SK-N-DZ (cell line): ENCODE data around the gene FBN3.

Source experiments
- DNase-seq: peaks from one replicate; pipeline ENCODE4 v3.0.0-alpha.2; 2015; ENCODE audit warnings: low spot score

Gene FBN3

DNA sequence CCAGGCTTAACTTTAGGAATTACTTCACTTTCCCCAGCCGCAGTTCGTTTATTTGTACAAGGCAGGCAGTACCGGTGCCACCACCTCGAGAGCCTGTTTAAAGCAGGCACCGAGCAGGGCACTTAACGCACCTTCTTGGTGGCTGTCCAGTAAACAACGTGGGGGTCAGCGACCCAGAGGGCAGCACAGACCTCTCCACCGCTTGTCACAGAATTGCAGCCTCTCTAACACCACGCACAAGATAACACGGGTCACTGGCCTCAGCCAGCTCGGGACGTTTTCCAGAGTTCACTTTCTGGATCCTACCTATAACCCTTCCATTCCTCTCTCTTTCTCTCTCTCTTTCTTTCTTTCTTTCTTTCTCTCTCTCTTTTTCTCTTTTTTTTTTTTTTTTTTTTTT is 127.1 kb downstream of the FBN3 start:
- no peak for DNase-seq

DNA sequence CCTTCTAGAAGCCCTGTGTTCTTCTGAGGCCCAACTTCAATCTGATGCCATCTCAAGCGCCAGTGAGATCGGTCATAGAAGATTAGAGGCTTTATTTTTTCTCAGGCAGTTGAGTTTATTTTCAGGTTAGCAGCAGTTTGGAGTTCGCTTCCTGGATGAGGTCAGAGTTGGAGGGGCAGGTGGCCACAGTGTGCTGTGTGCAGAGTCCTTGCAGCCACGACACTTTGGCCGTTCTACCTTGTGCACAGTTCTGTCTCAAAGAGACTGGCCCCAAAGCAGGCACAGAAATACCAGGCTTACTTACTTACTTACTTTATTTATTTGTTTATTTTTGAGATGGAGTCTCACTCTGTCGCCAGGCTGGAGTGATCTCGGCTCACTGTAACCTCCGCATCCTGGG is 128.0 kb downstream of the FBN3 start:
- no peak for DNase-seq

DNA sequence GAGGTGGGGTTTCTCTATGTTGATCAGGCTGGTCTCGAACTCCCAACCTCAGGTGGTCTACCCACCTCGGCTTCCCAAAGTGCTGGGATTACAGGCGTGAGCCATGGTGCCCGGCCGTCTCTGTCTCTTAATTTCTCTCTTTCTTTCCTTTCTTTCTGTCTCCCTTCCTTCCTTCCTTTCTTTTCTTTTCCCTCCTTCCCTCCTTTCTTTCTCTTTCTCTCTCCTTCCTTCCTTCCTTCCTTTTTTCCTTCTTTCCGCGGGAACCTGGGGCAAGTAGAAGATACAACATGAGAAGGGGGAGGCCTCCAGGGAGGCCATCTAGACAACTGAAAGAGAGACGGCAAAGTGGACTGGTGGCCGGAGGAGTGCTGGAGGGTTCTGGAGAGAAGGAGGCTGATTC is 128.7 kb downstream of the FBN3 start:
- no peak for DNase-seq

DNA sequence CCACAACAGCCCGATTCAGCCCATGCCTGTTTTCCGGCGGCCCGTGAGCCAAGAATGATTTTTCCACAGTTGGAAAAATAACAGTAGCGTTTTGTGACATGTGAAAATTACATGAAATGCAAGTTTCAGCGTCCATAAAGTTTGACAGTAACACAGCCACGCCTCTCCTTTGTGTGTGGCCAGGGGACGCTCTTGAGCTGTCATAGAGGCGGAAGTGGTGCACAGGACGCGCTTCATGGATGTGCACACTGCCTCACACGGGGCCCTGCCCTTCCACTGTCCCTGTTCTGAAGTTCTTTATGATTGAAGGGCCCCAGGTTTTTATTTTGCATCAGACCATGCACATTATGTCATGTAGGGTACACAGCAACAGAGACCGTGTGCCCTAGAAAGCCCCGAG is 131.6 kb downstream of the FBN3 start:
- no peak for DNase-seq
